A549 (cell line): ENCODE measurements around the gene ADAMTS16. TPM values are rescaled to one million over a fixed set of nuclear protein-coding genes. Genes with fewer than 3 reads are reported as not detected.

ENCODE experiments used
- ATAC-seq, 2 experiments: fragments of 200-7000 bp in 1 of 2; fragments of >200 bp in 1 of 2; cut with Nextera tagmentation in 1 of 2; cut with Tn5 transposase in 1 of 2; 3 replicates each; pipeline versions ENCODE4 v1.8.0 to v1.9.1; 2018 to 2020; ENCODE audit warnings: mild to moderate bottlenecking in 1 of 2, moderate library complexity in 1 of 2
- CTCF ChIA-PET: fragments of 300-600 bp; sonication (Branson Sonifier 250); formaldehyde crosslinking; extraction: SDS; loops from one replicate; lab custom pipeline; 2021; ENCODE audit warnings: antibody characterized with exemption, inconsistent platforms; lab: Yijun Ruan, JAX
- POLR2A ChIA-PET: fragments of 350-600 bp; formaldehyde crosslinking; extraction: SDS; loops from one replicate; lab custom pipeline; 2021; ENCODE audit warnings: antibody characterized with exemption, inconsistent platforms; lab: Yijun Ruan, JAX
- DNase-seq, 2 experiments: peaks; one replicate each; pipeline versions ENCODE4 v3.0.0 to v3.0.0-alpha.2; 2011 to 2016; ENCODE audit warnings: low read depth in 1 of 2, low spot score in 1 of 2
- FAIRE-seq: peaks from 2 replicates; lab custom pipeline; 2011; peaks lifted over from hg19 to GRCh38; lab: Jason Lieb, UNC
- H3K27ac ChIP-seq, 2 experiments: fragments of >200 bp; sonication (Bioruptor Twin); formaldehyde crosslinking; 3 replicates each; pipeline ENCODE4 v1.5.1; 2016 to 2017
- H3K4me1 ChIP-seq: fragments of >200 bp; sonication (Bioruptor Twin); formaldehyde crosslinking; 3 replicates; pipeline ENCODE4 v1.6.1; 2016
- H3K4me2 ChIP-seq: fragments of >200 bp; sonication (Bioruptor Twin); formaldehyde crosslinking; 3 replicates; pipeline ENCODE4 v1.6.1; 2016
- H3K4me3 ChIP-seq: fragments of >200 bp; sonication (Bioruptor Twin); formaldehyde crosslinking; 3 replicates; pipeline ENCODE4 v1.5.1; 2016
- H3K9me3 ChIP-seq: fragments of >200 bp; sonication (Bioruptor Twin); formaldehyde crosslinking; 3 replicates; pipeline ENCODE4 v1.6.1; 2016
- ATOH8 ChIP-seq: fragments of 250-450 bp; sonication (Bioruptor Pico); IDR thresholded peaks from 2 replicates; pipeline ENCODE4 v1.5.0; 2020; ENCODE audit warnings: low read depth, mild to moderate bottlenecking, moderate library complexity
- BHLHE40 ChIP-seq: IDR thresholded peaks from 2 replicates; pipeline ENCODE4 v1.6.1; 2012; ENCODE audit warnings: low read depth, low read length, inconsistent platforms
- CBX2 ChIP-seq: fragments of 200-600 bp; sonication (generic); IDR thresholded peaks from 2 replicates; pipeline ENCODE4 v1.6.1; 2016; ENCODE audit warnings: low read depth, mild to moderate bottlenecking, borderline replicate concordance
- CBX8 ChIP-seq: fragments of 200-600 bp; sonication (generic); IDR thresholded peaks from 2 replicates; pipeline ENCODE4 v1.6.1; 2016
- CTCF ChIP-seq: fragments of >200 bp; sonication (Bioruptor Twin); formaldehyde crosslinking; IDR thresholded peaks from 3 replicates; pipeline ENCODE4 v1.5.1; 2016
- E2F6 ChIP-seq: IDR thresholded peaks from 2 replicates; pipeline ENCODE4 v1.6.1; 2012; ENCODE audit warnings: low read depth, borderline replicate concordance
- ELK1 ChIP-seq: fragments of 150-350 bp; IDR thresholded peaks from 2 replicates; pipeline ENCODE4 v1.6.1; 2014; ENCODE audit warnings: low read depth, mild to moderate bottlenecking, low read length
- FOXS1 ChIP-seq: fragments of 250-450 bp; sonication (Bioruptor Pico); IDR thresholded peaks from 2 replicates; pipeline ENCODE4 v1.5.0; 2020; ENCODE audit warnings: mild to moderate bottlenecking, moderate library complexity
- GATA3 ChIP-seq: IDR thresholded peaks from 2 replicates; pipeline ENCODE4 v1.6.1; 2012; ENCODE audit warnings: borderline replicate concordance
- HDAC2 ChIP-seq: fragments of 200-600 bp; sonication (generic); IDR thresholded peaks from 2 replicates; pipeline ENCODE4 v1.6.1; 2016
- HEYL ChIP-seq: fragments of 250-450 bp; sonication (Bioruptor Pico); IDR thresholded peaks from 2 replicates; pipeline ENCODE4 v1.8.0; 2021; ENCODE audit warnings: mild to moderate bottlenecking, moderate library complexity
- HMGXB4 ChIP-seq: fragments of 250-450 bp; sonication (Bioruptor Pico); IDR thresholded peaks from 2 replicates; pipeline ENCODE4 v1.5.0; 2021; ENCODE audit warnings: mild to moderate bottlenecking, moderate library complexity, borderline replicate concordance
- HOXA7 ChIP-seq: fragments of 250-450 bp; sonication (Bioruptor Pico); IDR thresholded peaks from 2 replicates; pipeline ENCODE4 v1.5.0; 2020; ENCODE audit warnings: mild to moderate bottlenecking, moderate library complexity
- HOXB13 ChIP-seq: fragments of 250-450 bp; sonication (Bioruptor Pico); IDR thresholded peaks from 2 replicates; pipeline ENCODE4 v1.5.0; 2020; ENCODE audit warnings: low read depth, mild to moderate bottlenecking, moderate library complexity
- HOXB5 ChIP-seq: fragments of 250-450 bp; sonication (Bioruptor Pico); IDR thresholded peaks from 2 replicates; pipeline ENCODE4 v1.5.0; 2020; ENCODE audit warnings: mild to moderate bottlenecking, moderate library complexity
- JUN ChIP-seq, 2 experiments: fragments of >200 bp; sonication (Bioruptor Twin); formaldehyde crosslinking; IDR thresholded peaks; 2 replicates in 1 of 2; 3 replicates in 1 of 2; pipeline ENCODE4 v1.6.1; 2016 to 2017
- KDM5A ChIP-seq: fragments of 200-600 bp; sonication (generic); IDR thresholded peaks from 2 replicates; pipeline ENCODE4 v1.6.1; 2016; ENCODE audit warnings: antibody characterized with exemption, mild to moderate bottlenecking
- MAFK ChIP-seq: fragments of 450-650 bp; IDR thresholded peaks from 2 replicates; pipeline ENCODE4 v1.6.1; 2014; ENCODE audit not compliant: partially characterized antibody
- MAZ ChIP-seq: fragments of 150-350 bp; IDR thresholded peaks from 2 replicates; pipeline ENCODE4 v1.6.1; 2014; ENCODE audit warnings: antibody characterized with exemption, low read depth, low read length, borderline replicate concordance
- MYC ChIP-seq: IDR thresholded peaks from 2 replicates; pipeline ENCODE4 v1.6.1; 2012; ENCODE audit warnings: mild to moderate bottlenecking, inconsistent platforms, low read length, improper control_type of control experiment, borderline replicate concordance
- NFE2L2 ChIP-seq: fragments of 150-350 bp; conservative IDR thresholded peaks from 2 replicates; pipeline ENCODE4 v1.6.1; 2014; ENCODE audit warnings: low read length
- NR3C1 ChIP-seq: fragments of >200 bp; sonication (Bioruptor Twin); formaldehyde crosslinking; IDR thresholded peaks from 3 replicates; pipeline ENCODE4 v1.6.1; 2017
- POLR2AphosphoS2 ChIP-seq: conservative IDR thresholded peaks from 2 replicates; pipeline ENCODE4 v1.6.1; 2012; ENCODE audit warnings: low read length, improper control_type of control experiment, inconsistent platforms
- RAD21 ChIP-seq, 2 experiments: fragments of >200 bp in 1 of 2; sonication (Bioruptor Twin) in 1 of 2; formaldehyde crosslinking in 1 of 2; IDR thresholded peaks in 1 of 2; conservative IDR thresholded peaks in 1 of 2; 2 replicates in 1 of 2; 3 replicates in 1 of 2; pipeline ENCODE4 v1.6.1; 2012 to 2018; ENCODE audit warnings: inconsistent platforms in 1 of 2
- RCOR1 ChIP-seq: fragments of 150-350 bp; IDR thresholded peaks from 2 replicates; pipeline ENCODE4 v1.6.1; 2014; ENCODE audit warnings: antibody characterized with exemption, low read length, low read depth
- TFCP2L1 ChIP-seq: fragments of 250-450 bp; sonication (Bioruptor Pico); IDR thresholded peaks from 2 replicates; pipeline ENCODE4 v1.5.0; 2021; ENCODE audit warnings: mild to moderate bottlenecking
- TP53 ChIP-seq: fragments of 250-450 bp; sonication (Bioruptor Pico); IDR thresholded peaks from 2 replicates; pipeline ENCODE4 v1.5.0; 2021; ENCODE audit warnings: mild to moderate bottlenecking, moderate library complexity
- ZC3H11A ChIP-seq: fragments of 450-650 bp; IDR thresholded peaks from 2 replicates; pipeline ENCODE4 v1.6.1; 2014; ENCODE audit warnings: antibody characterized with exemption, mild to moderate bottlenecking
- ZNF302 ChIP-seq: fragments of 250-450 bp; sonication (Bioruptor Pico); IDR thresholded peaks from 2 replicates; pipeline ENCODE4 v1.9.0; 2021; ENCODE audit warnings: inconsistent platforms, mild to moderate bottlenecking, moderate library complexity
- WGBS: methylation state at CpG from one replicate; pipeline ENCODE4 v1.1.6; 2017; ENCODE audit errors: missing lambda C conversion rate; 5-methylcytosine and 5-hydroxymethylcytosine counted together
- polyA plus RNA-seq, 4 experiments: library from polyadenylated mRNA; depleted of rRNA in 3 of 4; stranded (reverse); fragments of >200 nt; fragmentation: RNase III in 1 of 4; extraction: RNeasy Plus Mini Kit Qiagen cat#74134 plus additional on column Dnase treatment in 1 of 4; gene quantifications; 2 replicates in 3 of 4; 3 replicates in 1 of 4; pipeline ENCODE4 v1.2.3, GENCODE V29; 2011 to 2017

ADAMTS16 gene
- polyA plus RNA-seq, 2 of the 4 experiments (the other 2 are of a cell fraction): 0.71 to 1.0 TPM

- Histone ChIP-seq H3K4me3 (no peak overlapping the region), H3K4me2 (no peak overlapping the region)
- no peak for FAIRE-seq
- POLR2A ChIA-PET: no interaction called here
- no peak for TF ChIP-seq NR3C1
- no peak for TF ChIP-seq CTCF
- no peak for TF ChIP-seq MAZ
- no peak for TF ChIP-seq GATA3
- TF ChIP-seq KDM5A: no peak
- no peak for TF ChIP-seq CBX2
- TF ChIP-seq ZC3H11A: no peak
- TF ChIP-seq RAD21 (conservative IDR thresholded peaks at IDR 0.05 in 1 of 2, IDR thresholded peaks at IDR 0.05 in 1 of 2): no peak
- TF ChIP-seq HDAC2: no peak
- TF ChIP-seq E2F6: no peak
- no peak for TF ChIP-seq TFCP2L1
- TF ChIP-seq HMGXB4 (CRISPR knock-in tag): no peak
- no peak for TF ChIP-seq HOXB5 (CRISPR knock-in tag)
- TF ChIP-seq CBX8: no peak
- TF ChIP-seq HOXA7 (CRISPR knock-in tag): no peak
- TF ChIP-seq FOXS1 (CRISPR knock-in tag): no peak
- TF ChIP-seq, all 56 proteins: peak for 0
- DNase-seq (no peak), ATAC-seq (no peak)
- 17% methylated on average over 3 of the region's 3 CpGs for WGBS
- H3K27ac ChIP-seq: no peak overlapping the region
- peaks cover 10% of the 10 kb centered on the region for H3K4me1 ChIP-seq
- H3K9me3 ChIP-seq: no peaks in the 10 kb centered on the region
- CTCF ChIA-PET: interaction anchor here (4.3 kb wide), 1 partner anchor 296 kb away, joined by 18 read pairs; no protein-coding TSS in a partner anchor
Measured at GRCh38 chr5:5122776-5123175, 17.4 kb upstream of the ADAMTS16 start.

GRCh38 chr5:5124231-5124630 is 15.9 kb upstream of the ADAMTS16 start:
- ChIA-PET CTCF (interaction anchor here (4.3 kb wide), 1 partner anchor 295 kb away, joined by 18 read pairs; no protein-coding TSS in a partner anchor), POLR2A (no interaction called here)
- 18% methylated on average over 3 of the region's 3 CpGs for WGBS
- no peak for FAIRE-seq
- H3K4me3 ChIP-seq: no peak overlapping the region
- no peak overlapping the region for H3K27ac ChIP-seq
- DNase-seq: no peak
- H3K4me1 ChIP-seq: peaks cover 10% of the 10 kb centered on the region
- no peak for ATAC-seq
- H3K9me3 ChIP-seq: no peaks in the 10 kb centered on the region
- no peak overlapping the region for H3K4me2 ChIP-seq
- TF ChIP-seq KDM5A: no peak
- TF ChIP-seq HOXA7 (CRISPR knock-in tag): no peak
- no peak for TF ChIP-seq MAFK
- TF ChIP-seq BHLHE40: no peak
- no peak for TF ChIP-seq NFE2L2
- no peak for TF ChIP-seq CTCF
- no peak for TF ChIP-seq HOXB13
- no peak for TF ChIP-seq RCOR1
- no peak for TF ChIP-seq TP53 (CRISPR knock-in tag)
- no peak for TF ChIP-seq POLR2AphosphoS2
- TF ChIP-seq HEYL (CRISPR knock-in tag): no peak
- no peak for TF ChIP-seq ZNF302
- no peak for TF ChIP-seq MYC
- no peak for TF ChIP-seq ELK1
- no peak for TF ChIP-seq JUN (IDR thresholded peaks at IDR 0.05)
- no peak for TF ChIP-seq ATOH8 (CRISPR knock-in tag)
